Measurements from ENCODE around the gene CHMP6.

CHMP6 gene

DNA sequence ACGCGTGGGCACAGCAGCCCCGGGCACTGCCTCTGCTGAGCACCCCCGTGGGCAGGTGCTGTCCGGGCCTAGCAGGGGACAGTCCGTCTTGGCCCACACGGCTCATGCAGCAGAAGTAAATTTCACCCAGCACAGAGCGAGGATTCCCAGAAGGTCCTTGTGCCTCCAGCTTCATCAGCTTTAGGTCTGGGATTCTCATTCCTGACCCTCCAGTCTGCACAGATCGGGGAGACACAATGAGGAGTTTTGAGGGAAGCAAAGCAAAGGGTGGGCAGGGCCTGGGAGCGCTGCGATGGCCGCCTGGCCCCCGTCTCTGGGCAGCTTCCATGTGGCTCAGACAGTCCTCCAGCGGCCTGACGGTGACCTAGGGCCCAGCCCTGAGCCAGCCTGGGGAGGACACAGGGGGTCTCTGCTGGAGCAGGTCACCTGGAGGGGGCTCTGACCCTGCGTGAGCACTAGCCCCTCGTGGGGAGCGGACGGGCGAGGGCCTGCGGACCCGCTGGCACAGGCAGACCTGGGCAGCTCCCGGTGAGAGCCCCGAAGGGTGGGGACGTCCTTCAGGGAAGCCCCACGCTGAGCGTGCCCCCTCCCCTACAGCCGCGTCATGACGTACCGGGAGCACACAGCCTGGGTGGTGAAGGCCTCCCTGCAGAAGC, 30.7 kb upstream of the CHMP6 start:
- no peak for DNase-seq (ENCODE audit: low read depth)
- H3K4me3 ChIP-seq (ENCODE audit: low read depth, low read length): no peak overlapping the region
- TF ChIP-seq POLR2A (IDR thresholded peaks at IDR 0.05; ENCODE audit: extremely low read depth, insufficient read length) (no peak), MAX (IDR thresholded peaks at IDR 0.05; ENCODE audit: low read depth, low read length) (no peak), CTCF (IDR thresholded peaks at IDR 0.05; ENCODE audit: low read depth, low read length) (no peak), MYC (IDR thresholded peaks at IDR 0.05; ENCODE audit: low read depth, low read length) (no peak)

DNA sequence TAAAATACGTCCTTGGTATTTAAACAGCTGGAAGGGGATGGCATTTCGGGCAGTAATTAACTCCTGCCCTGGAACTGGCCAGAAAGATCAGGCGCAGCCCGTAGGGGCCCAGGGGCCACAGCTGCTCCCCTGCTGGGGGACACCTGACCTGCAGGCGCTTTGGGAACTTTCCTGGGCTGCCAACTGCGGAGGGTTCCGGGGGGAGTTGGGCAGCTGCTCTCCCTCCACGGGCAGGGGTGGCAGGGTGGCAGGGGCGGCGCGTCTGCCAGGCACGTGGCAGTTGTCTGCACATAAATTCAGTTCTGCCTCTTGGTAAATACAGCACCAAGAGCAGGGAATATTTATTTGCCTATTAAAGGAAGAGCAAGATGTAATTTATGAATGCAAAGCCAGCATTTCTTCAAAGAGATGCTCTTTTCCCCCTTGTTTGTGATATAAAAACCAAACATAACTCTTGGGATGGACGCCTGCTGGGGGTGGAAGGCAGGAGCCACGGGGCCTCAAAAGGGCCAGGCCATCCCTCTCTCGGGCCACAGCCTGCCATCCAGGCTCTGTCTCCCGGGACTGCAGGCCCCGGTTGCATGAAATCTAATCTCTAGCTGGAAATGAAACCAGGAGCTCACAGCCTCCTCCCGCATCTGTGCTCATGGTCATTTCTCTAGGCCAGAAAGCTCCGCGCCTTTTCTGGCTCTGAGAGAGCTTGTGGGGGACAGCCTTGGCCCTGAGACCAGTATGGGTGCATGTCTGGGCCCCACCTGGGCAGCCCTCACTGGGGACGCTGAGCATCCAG, 29.9 kb upstream of the CHMP6 start:
- H3K4me3 ChIP-seq (ENCODE audit: low read depth, low read length): no peak overlapping the region
- TF ChIP-seq CTCF (IDR thresholded peaks at IDR 0.05; ENCODE audit: low read depth, low read length): no peak
- TF ChIP-seq MYC (IDR thresholded peaks at IDR 0.05; ENCODE audit: low read depth, low read length): no peak
- TF ChIP-seq MAX (IDR thresholded peaks at IDR 0.05; ENCODE audit: low read depth, low read length): no peak
- TF ChIP-seq POLR2A (IDR thresholded peaks at IDR 0.05; ENCODE audit: extremely low read depth, insufficient read length): no peak
- no peak for DNase-seq (ENCODE audit: low read depth)

- H3K4me3 ChIP-seq (ENCODE audit: low read depth, low read length): no peak overlapping the region
- no peak for TF ChIP-seq MYC (IDR thresholded peaks at IDR 0.05; ENCODE audit: low read depth, low read length)
- DNase-seq (ENCODE audit: low read depth): no peak
Observed at GRCh38 chr17:80962356-80963329, 29.0 kb upstream of the CHMP6 start.

DNA sequence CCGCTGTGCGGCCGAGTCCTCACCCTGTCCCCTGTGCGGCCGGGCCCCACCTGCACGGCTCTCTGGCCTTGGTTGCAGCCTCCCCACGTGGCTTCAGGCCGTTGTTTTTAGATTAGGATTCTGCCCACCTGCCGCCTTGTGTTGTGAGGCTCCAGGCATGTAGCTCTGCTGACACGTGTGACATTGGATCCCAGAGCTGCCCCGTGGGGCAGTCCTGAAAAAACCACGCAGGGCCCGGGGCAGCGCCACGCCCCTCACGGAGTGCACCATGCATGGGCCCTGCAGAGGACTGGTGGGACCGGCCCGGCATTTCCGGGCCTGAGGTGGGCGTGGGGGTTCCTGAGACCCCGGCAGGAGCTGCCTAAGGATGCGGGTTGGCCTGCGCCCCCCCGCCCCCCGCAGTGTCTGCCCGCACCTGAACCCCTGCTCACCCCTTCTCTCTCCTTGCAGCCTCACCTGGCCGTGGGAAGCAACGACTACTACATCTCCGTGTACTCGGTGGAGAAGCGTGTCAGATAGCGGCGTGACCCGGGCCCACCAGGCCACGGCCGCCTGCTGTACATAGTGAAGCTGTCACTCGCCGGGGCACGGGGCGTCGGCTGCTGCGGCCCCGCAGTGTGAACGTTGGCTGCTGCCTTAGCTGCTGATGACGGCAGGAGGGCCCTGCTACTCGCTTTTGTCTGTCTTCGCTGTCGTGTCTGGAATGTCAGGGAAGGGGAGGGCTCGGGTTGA, 27.7 kb upstream of the CHMP6 start:
- no peak overlapping the region for H3K4me3 ChIP-seq (ENCODE audit: low read depth, low read length)
- no peak for TF ChIP-seq MAX (IDR thresholded peaks at IDR 0.05; ENCODE audit: low read depth, low read length)
- no peak for TF ChIP-seq MYC (IDR thresholded peaks at IDR 0.05; ENCODE audit: low read depth, low read length)
- no peak for TF ChIP-seq POLR2A (IDR thresholded peaks at IDR 0.05; ENCODE audit: extremely low read depth, insufficient read length)
- no peak for TF ChIP-seq CTCF (IDR thresholded peaks at IDR 0.05; ENCODE audit: low read depth, low read length)
- DNase-seq (ENCODE audit: low read depth): no peak

- TF ChIP-seq MAX (IDR thresholded peaks at IDR 0.05; ENCODE audit: low read depth, low read length): no peak
- TF ChIP-seq POLR2A (IDR thresholded peaks at IDR 0.05; ENCODE audit: extremely low read depth, insufficient read length): no peak
- TF ChIP-seq CTCF (IDR thresholded peaks at IDR 0.05; ENCODE audit: low read depth, low read length): no peak
- TF ChIP-seq MYC (IDR thresholded peaks at IDR 0.05; ENCODE audit: low read depth, low read length): no peak
- H3K4me3 ChIP-seq (ENCODE audit: low read depth, low read length): no peak overlapping the region
- DNase-seq (ENCODE audit: low read depth): no peak
Observed at GRCh38 chr17:80964544-80964856, 27.1 kb upstream of the CHMP6 start.

Measured in NB4 (cell line).